Activated CD4-positive, alpha-beta T cell treated with anti-CD3 and anti-CD28 coated beads for 36 hours (primary cell): ENCODE data around the gene GRM5. TPM values are rescaled to one million over a fixed set of nuclear protein-coding genes. Genes with fewer than 3 reads are reported as not detected.

Source experiments
- ATAC-seq: fragments of 200-7000 bp; cut with Tn5 transposase; one replicate; pipeline ENCODE4 v1.10.0; 2021; ENCODE audit warnings: mild to moderate bottlenecking, moderate library complexity
- CTCF ChIA-PET: fragments of 350-600 bp; sonication (Branson Sonifier 250); formaldehyde crosslinking; loops from one replicate; lab custom pipeline; 2021; ENCODE audit warnings: antibody characterized with exemption; lab: Charles Lee
- POLR2A ChIA-PET: fragments of 350-600 bp; sonication (Branson Sonifier 250); formaldehyde crosslinking; loops from one replicate; lab custom pipeline; 2021; ENCODE audit warnings: antibody characterized with exemption, inconsistent platforms; lab: Charles Lee
- DNase-seq: peaks from one replicate; pipeline ENCODE4 v3.0.0-alpha.2; 2020
- H3K27ac Mint-ChIP-seq: one replicate; pipeline ENCODE4 v1.8.0; 2021; ENCODE audit warnings: mixed read lengths
- H3K27me3 Mint-ChIP-seq: one replicate; pipeline ENCODE4 v1.8.0; 2021; ENCODE audit warnings: mixed read lengths
- H3K36me3 Mint-ChIP-seq: one replicate; pipeline ENCODE4 v1.8.0; 2021; ENCODE audit warnings: low read depth, mixed read lengths
- H3K4me1 Mint-ChIP-seq: one replicate; pipeline ENCODE4 v1.8.0; 2021; ENCODE audit warnings: mixed read lengths
- H3K4me3 Mint-ChIP-seq: one replicate; pipeline ENCODE4 v1.8.0; 2021; ENCODE audit warnings: mild to moderate bottlenecking, moderate library complexity, mixed read lengths
- H3K9me3 Mint-ChIP-seq: one replicate; pipeline ENCODE4 v1.8.0; 2021; ENCODE audit warnings: low read depth, mixed read lengths
- intact Hi-C, 2 experiments: fragments of 100-400 bp; cut with DNase I in 1 of 2; cut with micrococcal nuclease in 1 of 2; formaldehyde crosslinking; loops; one replicate each; pipeline versions ENCODE4 v1.14.2 to v1.15.1; 2022 to 2024; cut with DNase I, micrococcal nuclease
- total RNA-seq, 2 experiments: library from RNA; stranded (reverse); gene quantifications; one replicate each; pipeline ENCODE4 v1.2.3, GENCODE V29; 2021

Gene GRM5
- total RNA-seq, 2 experiments from 2014 or later, result not detected

- DNase-seq (no peak), ATAC-seq (no peak)
- ChIA-PET CTCF (interaction anchor here (0.7 kb wide), 1 partner anchor 46 kb away, joined by 3 read pairs; no protein-coding TSS in a partner anchor), POLR2A (no interaction called here)
- intact Hi-C loops, result no loop called here
- no peak overlapping the region for H3K27ac Mint-ChIP-seq
- H3K4me1 Mint-ChIP-seq, result peaks cover 6% of the 10 kb centered on the region
- no peaks in the 10 kb centered on the region for H3K36me3 Mint-ChIP-seq
- H3K27me3 Mint-ChIP-seq, result peaks cover 2% of the 10 kb centered on the region
- H3K4me3 Mint-ChIP-seq, result no peak overlapping the region
- H3K9me3 Mint-ChIP-seq, result no peaks in the 10 kb centered on the region
Observed at GRCh38 chr11:88692306-88693086, 373.3 kb downstream of the GRM5 start.

GRCh38 chr11:88689548-88690240 is 376.1 kb downstream of the GRM5 start:
- intact Hi-C loops, result no loop called here
- no peak overlapping the region for H3K4me3 Mint-ChIP-seq
- ChIA-PET CTCF (no interaction called here), POLR2A (no interaction called here)
- DNase-seq (peak; percentile 6), ATAC-seq (peak; percentile 33)
- peaks cover 6% of the 10 kb centered on the region for H3K4me1 Mint-ChIP-seq
- peaks cover 6% of the 10 kb centered on the region for H3K9me3 Mint-ChIP-seq
- H3K27ac Mint-ChIP-seq, result no peak overlapping the region
- H3K36me3 Mint-ChIP-seq, result peaks cover 2% of the 10 kb centered on the region
- H3K27me3 Mint-ChIP-seq, result peaks cover 2% of the 10 kb centered on the region

- H3K9me3 Mint-ChIP-seq, result peaks cover 13% of the 10 kb centered on the region
- ATAC-seq (no peak), DNase-seq (no peak)
- CTCF ChIA-PET, result interaction anchor here (0.7 kb wide), 1 partner anchor 80 kb away, joined by 3 read pairs; no protein-coding TSS in a partner anchor
- no peak overlapping the region for H3K27ac Mint-ChIP-seq
- H3K27me3 Mint-ChIP-seq, result peaks cover 2% of the 10 kb centered on the region
- no peak overlapping the region for H3K4me3 Mint-ChIP-seq
- intact Hi-C loops, result no loop called here
- H3K4me1 Mint-ChIP-seq, result peaks cover 2% of the 10 kb centered on the region
- peaks cover 2% of the 10 kb centered on the region for H3K36me3 Mint-ChIP-seq
- POLR2A ChIA-PET, result no interaction called here
Observed at GRCh38 chr11:88683024-88683423, 382.8 kb downstream of the GRM5 start.

GRCh38 chr11:88680806-88681205 is 385.0 kb downstream of the GRM5 start:
- CTCF ChIA-PET, result no interaction called here

GRCh38 chr11:88666364-88666763 is 399.4 kb downstream of the GRM5 start:
- Mint-ChIP-seq H3K4me1 (no peaks in the 10 kb centered on the region), H3K9me3 (no peaks in the 10 kb centered on the region), H3K27me3 (no peaks in the 10 kb centered on the region), H3K36me3 (no peaks in the 10 kb centered on the region), H3K27ac (no peak overlapping the region), H3K4me3 (no peak overlapping the region)
- no peak for DNase-seq
- ATAC-seq, result no peak
- intact Hi-C loops, result no loop called here
- ChIA-PET CTCF (no interaction called here), POLR2A (no interaction called here)

More at GRCh38 chr11:88680806-88681205, 385.0 kb downstream of the GRM5 start:
- ATAC-seq (peak; percentile 19), DNase-seq (no peak)
- Mint-ChIP-seq H3K4me3 (no peak overlapping the region), H3K36me3 (peaks cover 2% of the 10 kb centered on the region), H3K27ac (no peak overlapping the region), H3K27me3 (peaks cover 2% of the 10 kb centered on the region), H3K9me3 (peaks cover 13% of the 10 kb centered on the region), H3K4me1 (peaks cover 2% of the 10 kb centered on the region)
- intact Hi-C loops, result no loop called here
- POLR2A ChIA-PET, result no interaction called here

GRCh38 chr11:88657076-88657738 is 408.6 kb downstream of the GRM5 start:
- Mint-ChIP-seq H3K4me3 (no peak overlapping the region), H3K4me1 (peaks cover 13% of the 10 kb centered on the region), H3K27me3 (peaks cover 2% of the 10 kb centered on the region), H3K9me3 (no peaks in the 10 kb centered on the region), H3K27ac (no peak overlapping the region), H3K36me3 (no peaks in the 10 kb centered on the region)
- CTCF ChIA-PET, result no interaction called here
- POLR2A ChIA-PET, result no interaction called here
- intact Hi-C loops, result no loop called here
- ATAC-seq (no peak), DNase-seq (no peak)

- Mint-ChIP-seq H3K9me3 (no peaks in the 10 kb centered on the region), H3K4me3 (no peak overlapping the region), H3K27ac (no peak overlapping the region), H3K27me3 (peaks cover 2% of the 10 kb centered on the region), H3K36me3 (no peaks in the 10 kb centered on the region), H3K4me1 (peaks cover 13% of the 10 kb centered on the region)
- POLR2A ChIA-PET, result no interaction called here
- intact Hi-C loops, result no loop called here
- CTCF ChIA-PET, result no interaction called here
- DNase-seq (no peak), ATAC-seq (no peak)
Observed at GRCh38 chr11:88656283-88656682, 409.5 kb downstream of the GRM5 start.

GRCh38 chr11:88655656-88656055 is 410.1 kb downstream of the GRM5 start:
- DNase-seq, result no peak
- CTCF ChIA-PET, result no interaction called here
- Mint-ChIP-seq H3K36me3 (no peaks in the 10 kb centered on the region), H3K27me3 (peaks cover 2% of the 10 kb centered on the region), H3K9me3 (no peaks in the 10 kb centered on the region), H3K27ac (no peak overlapping the region), H3K4me1 (peaks cover 13% of the 10 kb centered on the region), H3K4me3 (no peak overlapping the region)
- POLR2A ChIA-PET, result no interaction called here
- no peak for ATAC-seq
- intact Hi-C loops, result no loop called here

GRCh38 chr11:88655196-88655595 is 410.6 kb downstream of the GRM5 start:
- CTCF ChIA-PET, result no interaction called here

GRCh38 chr11:88651556-88651955 is 414.2 kb downstream of the GRM5 start:
- H3K4me1 Mint-ChIP-seq, result peaks cover 2% of the 10 kb centered on the region
- H3K36me3 Mint-ChIP-seq, result no peaks in the 10 kb centered on the region
- H3K27me3 Mint-ChIP-seq, result no peaks in the 10 kb centered on the region
- no peak overlapping the region for H3K27ac Mint-ChIP-seq
- POLR2A ChIA-PET, result no interaction called here
- no peak for DNase-seq
- H3K9me3 Mint-ChIP-seq, result no peaks in the 10 kb centered on the region
- intact Hi-C loops, result no loop called here
- CTCF ChIA-PET, result no interaction called here
- no peak overlapping the region for H3K4me3 Mint-ChIP-seq
- no peak for ATAC-seq

More at GRCh38 chr11:88655196-88655595, 410.6 kb downstream of the GRM5 start:
- POLR2A ChIA-PET, result interaction anchor here (0.6 kb wide), 1 partner anchor 8 kb away, joined by 3 read pairs; no protein-coding TSS in a partner anchor
- Mint-ChIP-seq H3K27ac (no peak overlapping the region), H3K9me3 (no peaks in the 10 kb centered on the region), H3K4me1 (peaks cover 13% of the 10 kb centered on the region), H3K36me3 (no peaks in the 10 kb centered on the region), H3K4me3 (no peak overlapping the region), H3K27me3 (peaks cover 2% of the 10 kb centered on the region)
- intact Hi-C loops, result no loop called here
- ATAC-seq (no peak), DNase-seq (no peak)

- Mint-ChIP-seq H3K27ac (no peak overlapping the region), H3K4me3 (no peak overlapping the region), H3K9me3 (peaks cover 5% of the 10 kb centered on the region), H3K4me1 (no peaks in the 10 kb centered on the region), H3K36me3 (no peaks in the 10 kb centered on the region), H3K27me3 (no peaks in the 10 kb centered on the region)
- intact Hi-C loops, result no loop called here
- ChIA-PET POLR2A (no interaction called here), CTCF (no interaction called here)
- DNase-seq (no peak), ATAC-seq (no peak)
Observed at GRCh38 chr11:88644724-88645123, 421.1 kb downstream of the GRM5 start.
